Fibroblast of the conjunctiva (primary cell): Measurements from ENCODE around the gene ARRDC4.

Source experiments
- DNase-seq: peaks from one replicate; pipeline ENCODE4 v3.0.0-alpha.2; 2010; ENCODE audit warnings: low read depth

ARRDC4 gene

GRCh38 chr15:97960364-97961066 is at the start of gene ARRDC4:
TSS of gene ARRDC4 (plus strand) at chr15:97960703. CDS start at chr15:97960862, 159 bp downstream.
- peak; percentile 100 for DNase-seq

DNA sequence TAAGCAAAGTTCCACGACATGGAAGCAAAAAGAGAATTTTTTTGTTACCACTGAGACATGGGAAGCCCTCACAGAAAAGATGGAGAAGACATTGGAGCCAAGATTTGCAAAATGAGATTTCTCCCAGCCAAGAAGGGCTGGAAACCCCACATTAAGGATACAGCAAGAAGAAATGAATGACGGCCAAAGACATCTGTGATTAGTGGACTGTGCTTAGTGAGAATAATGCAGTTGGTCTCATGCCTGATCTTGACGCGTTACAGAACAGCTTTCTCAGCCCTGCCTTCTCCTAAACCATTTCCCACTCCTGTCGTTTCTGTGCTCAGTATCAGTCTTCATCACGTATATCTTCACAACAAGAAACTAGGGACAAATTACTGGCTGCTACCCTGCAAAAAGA is 45.8 kb upstream of the ARRDC4 start:
- DNase-seq: no peak

- no peak for DNase-seq
Observed at GRCh38 chr15:97915261-97915660, 45.2 kb upstream of the ARRDC4 start.

- DNase-seq: no peak
Observed at GRCh38 chr15:97921296-97921865, 39.1 kb upstream of the ARRDC4 start.

DNA sequence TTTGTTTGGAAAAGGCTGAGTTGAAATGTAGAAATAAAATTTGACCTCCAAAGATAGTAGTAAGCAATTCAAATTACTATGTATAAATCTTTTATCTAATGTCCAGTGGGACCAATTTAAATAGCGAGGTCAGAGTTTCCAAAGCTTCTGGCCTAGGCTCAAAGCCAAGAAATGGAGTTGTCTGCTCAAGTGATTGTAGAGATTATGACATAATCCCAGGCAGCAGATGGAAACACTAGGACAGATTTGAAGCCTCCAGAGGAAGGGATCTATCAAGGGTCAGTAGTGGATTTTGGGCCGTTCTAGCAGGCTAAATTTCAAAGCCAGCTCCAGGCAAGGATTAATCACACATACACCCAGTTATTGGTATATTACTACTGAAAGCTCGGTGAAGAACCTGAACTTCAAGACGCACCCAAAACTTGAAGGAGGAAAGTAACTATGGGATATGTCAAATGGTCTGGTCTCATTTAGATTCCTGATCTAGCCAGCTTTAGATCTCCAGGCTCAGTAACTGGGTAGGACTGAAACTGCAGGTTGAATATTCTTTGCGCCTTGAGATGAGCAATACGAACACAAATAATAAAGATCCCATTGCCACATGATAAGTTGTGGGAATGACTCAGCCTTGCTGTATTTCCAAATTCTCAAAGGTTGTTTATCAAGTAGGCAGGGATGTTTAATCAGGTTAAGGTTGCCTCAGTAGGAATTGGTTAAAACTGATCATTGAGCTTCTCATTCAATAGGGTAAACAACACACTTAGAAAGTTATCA is 30.9 kb upstream of the ARRDC4 start:
- DNase-seq: no peak

DNA sequence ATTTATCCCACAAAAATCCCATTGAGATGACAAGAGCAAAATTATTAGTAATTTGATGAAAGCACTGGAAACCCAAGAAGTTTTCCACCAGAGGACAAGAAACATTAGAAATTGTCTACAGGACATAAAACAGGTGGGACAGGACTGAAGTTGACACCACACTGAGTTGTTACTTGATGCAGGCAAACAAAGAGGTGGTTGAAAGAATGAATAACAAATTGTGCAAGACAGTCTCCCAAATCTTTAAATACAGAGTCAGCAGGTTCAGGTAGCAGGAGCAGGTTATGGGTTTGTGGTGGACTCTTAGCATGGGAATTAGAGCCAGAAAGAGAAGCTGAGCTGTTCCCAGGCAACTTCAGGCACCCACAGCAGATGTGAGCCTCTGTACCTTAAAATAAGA is 30.3 kb upstream of the ARRDC4 start:
- no peak for DNase-seq

DNA sequence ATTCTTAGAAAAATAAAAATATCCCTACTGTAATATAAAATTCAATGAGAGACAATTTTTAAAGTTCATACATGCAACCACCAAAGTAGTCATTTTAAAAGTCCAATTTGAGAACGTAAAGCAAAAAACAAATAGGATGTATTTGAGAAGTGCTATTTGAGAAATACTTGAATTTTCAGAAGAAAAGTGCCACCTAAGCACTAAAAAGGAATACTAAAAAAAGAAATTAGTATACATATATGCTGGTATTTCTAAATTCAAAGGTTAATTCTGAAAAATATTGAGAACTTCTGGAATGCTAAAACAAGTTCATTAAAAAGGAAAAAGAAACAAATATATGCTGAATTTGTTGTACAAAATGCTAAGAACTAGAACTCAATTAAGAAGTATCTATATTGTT is 29.2 kb upstream of the ARRDC4 start:
- DNase-seq: no peak

GRCh38 chr15:97933589-97933988 is 26.9 kb upstream of the ARRDC4 start:
- DNase-seq: no peak

DNA sequence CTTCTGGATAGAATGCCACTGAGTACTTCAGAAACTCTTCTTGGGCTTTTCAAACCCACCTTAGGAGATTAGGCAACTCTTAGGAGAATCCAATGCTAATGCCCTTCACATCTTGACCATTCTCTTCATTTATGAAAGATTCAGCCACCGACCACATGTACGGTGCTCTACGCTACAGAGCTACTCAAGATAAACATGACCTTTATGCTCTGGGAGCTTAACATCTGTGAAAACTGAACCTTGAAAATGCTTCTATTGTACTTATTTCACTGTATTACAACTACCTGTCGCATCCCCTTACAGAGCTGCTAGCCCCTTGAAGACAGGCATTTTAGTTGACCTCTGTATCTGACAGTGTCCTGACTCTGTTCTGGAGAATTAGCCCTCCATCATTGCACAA is 19.5 kb upstream of the ARRDC4 start:
- DNase-seq: no peak

- no peak for DNase-seq
Observed at GRCh38 chr15:97941572-97941971, 18.9 kb upstream of the ARRDC4 start.

DNA sequence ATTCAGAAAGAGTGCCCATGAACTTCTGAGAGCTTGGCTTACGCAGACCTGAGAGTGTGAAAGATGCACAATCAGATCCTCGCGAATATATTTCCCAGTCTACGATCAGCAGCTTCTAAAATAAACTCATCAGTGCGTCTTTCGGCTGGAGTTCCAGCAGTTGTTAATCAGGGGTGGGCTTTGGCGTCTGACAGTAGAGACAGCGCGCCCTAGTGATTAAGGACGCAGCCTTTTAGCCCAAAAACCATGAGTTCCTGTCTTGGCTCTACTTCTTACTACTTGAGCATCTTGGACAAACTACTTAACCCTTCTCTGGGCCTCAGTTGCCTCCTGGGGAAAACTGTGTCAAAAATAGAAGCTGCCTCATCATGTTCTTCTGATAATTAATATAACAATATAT is 15.8 kb upstream of the ARRDC4 start:
- DNase-seq: no peak

DNA sequence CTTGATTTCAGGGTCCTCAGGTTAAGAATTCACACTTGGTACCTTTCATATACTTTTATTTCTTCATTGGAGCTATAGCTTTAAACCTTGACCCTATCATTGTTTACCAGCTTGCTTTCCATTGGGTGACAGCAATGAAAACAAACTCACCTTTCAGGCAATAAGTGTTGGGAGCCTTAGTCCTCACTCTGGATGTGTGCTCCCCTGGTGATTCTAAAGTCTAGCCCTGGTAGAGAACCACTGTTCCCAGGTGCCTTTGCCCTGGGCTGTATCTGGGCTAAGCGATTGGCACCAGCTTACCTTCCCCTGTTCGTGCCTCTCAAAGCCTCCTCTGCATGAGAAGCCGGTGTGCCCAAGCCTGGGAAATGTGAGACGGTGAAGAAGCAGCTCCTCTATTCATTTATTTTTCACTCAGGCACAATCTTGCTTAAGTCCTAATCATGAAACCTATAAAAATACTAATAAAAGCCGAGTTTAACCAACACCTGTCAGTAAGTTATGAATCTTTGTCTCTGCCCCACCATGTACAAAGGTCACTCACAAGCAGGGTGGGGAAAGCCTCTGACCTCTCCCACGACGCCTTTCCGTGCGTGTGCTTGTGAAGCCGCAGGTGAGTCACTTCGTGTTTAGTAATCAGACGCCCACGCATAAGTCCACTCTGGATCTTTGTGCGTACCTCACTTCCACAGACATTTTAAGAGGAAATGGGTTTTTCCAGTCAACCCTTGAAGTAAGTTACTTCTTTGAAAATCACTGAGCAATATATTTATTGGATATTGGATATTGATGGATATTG is 12.8 kb upstream of the ARRDC4 start:
- no peak for DNase-seq

DNA sequence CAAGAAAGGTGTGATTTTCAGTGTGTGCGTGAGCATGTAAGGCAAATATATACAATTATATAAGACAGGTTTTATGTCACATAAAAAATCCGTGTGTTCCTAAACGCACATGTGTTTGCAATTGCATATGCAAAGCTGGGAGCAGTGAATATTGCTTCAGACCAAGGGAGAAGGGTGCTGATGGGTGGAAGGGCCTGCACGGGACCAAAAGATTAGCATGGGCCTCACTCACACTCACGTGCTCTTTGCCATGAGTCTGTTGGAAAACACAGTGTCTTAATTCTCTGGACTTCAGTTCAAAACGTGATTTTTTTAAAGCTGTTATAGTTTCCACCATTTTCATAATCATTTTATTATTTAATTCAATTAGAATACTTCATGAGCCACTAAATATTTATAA is 7.2 kb upstream of the ARRDC4 start:
- no peak for DNase-seq

DNA sequence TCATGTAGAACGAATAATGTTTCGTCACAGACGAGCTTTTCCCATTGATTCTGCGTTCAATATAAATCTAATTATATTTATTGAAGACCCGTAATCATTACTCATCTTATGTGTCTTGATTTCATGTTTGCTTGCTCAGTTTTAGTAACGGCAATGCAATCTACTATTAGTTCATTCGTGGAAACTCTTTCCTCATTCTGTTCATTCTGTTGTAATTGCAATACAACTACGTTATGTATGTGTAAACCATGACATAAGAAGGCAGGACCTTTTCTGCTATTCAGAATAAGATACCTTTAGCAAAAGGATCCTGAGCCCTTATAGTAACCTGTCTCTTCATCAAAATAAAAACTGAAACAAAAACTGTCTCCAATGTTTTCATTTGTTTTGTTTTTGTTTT is 6.8 kb upstream of the ARRDC4 start:
- no peak for DNase-seq

DNA sequence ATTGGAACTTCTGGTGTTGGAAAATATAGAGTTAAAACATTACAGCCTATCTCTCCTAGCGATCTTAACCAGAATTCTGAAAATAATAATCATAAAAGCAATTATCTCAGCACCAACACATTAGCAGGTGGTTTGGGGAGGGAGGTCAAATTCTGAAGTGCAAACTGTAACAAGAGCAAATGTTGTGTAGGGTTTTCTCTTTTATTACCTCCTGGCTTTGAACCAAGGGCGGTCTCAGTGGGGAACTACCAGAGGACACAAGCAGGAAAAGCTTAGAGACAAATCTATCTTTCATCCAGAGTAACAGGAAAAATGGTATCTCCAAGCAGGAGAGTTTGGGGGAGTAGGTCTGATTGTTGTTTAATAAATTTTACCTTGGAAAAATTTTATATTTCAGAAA is 5.5 kb upstream of the ARRDC4 start:
- no peak for DNase-seq

DNA sequence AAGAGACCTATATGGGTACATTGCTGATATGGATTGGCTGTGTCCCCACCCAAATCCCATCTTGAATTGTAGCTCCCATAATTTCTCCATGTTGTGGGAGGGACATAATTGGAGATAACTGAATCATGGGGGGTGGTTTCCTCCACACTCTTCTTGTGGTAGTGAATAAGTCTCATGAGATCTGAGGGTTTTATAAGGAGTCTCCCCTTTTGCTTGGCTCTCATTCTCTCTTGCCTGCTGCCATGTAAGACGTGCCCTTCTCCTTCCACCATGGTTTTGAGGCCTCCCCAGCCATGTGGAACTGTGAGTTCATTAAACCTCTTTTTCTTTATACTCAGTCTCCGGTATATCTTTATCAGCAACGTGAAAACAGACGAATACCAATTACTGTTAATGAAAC is 5.0 kb upstream of the ARRDC4 start:
- DNase-seq: no peak

DNA sequence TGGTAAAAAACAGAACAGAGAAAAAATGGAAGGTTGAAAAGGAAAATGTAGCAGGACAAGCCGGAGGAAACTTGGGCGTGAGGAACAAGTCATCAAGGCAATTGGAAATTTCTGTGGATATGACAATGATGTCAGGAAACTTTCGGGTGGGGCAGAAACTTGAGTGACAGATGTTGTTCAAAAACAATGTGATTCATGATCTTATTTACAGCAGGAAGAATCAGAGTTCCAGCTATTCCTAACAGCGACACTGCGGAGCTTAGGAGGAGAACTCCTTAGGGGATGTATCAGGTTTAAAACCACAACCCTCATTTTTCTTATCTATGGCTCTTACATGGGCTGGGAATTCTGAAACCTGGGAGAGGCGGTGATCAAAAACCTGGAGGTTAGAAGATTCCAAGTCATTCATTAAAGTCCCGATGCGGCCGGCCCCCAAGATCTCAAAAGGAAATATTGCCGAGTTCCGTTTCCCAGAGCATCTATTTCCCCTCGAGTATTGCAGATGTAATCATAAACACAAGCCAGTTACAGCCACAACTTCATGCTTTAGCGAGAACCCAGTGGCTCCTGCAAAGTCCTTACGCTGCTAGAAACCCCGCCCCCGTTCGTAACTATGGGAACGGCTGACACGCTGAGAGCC is 659 bp upstream of the ARRDC4 start:
- DNase-seq: no peak

DNA sequence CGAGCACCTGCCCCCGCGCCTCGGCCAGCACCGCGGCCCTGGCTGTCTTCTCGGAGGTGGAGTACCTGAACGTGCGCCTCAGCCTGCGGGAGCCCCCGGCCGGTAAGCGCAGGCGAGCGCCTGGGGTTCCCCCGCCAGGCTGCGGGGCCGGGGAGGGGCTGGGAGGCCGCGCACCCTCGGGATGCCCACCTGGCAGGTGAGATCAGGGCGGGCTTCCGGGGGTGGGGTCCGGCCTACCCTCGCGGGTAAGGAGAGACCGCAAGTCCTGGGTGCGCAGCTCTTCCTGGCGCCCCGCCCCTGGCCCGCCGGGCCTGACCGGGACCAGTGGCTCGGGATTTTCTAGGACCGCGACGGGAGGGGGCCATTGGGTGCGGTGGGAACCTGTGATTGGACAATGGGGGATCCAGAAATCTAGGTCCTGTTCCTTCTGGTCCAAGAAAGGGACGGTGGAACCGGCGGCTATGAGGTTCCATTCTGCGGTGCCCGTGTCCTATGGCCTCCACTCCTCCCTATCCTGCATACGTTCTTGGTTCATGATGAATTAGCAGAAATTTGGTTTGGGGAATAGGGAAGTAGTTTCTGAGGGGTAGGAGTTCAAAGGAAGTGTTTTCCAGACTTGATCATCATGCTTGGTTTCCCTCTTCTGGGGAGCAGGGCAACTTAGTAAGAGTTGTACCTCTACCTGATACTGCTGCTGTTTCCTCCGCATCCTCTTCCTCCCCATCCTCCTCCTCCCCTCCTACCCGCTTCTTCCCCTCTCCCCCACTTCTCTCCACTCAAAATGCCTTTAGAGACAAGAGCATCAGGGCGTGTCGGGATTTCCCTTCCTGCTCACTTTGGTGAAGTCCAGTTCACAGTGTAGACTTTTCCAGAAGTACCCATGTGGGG is 808 bp downstream of the ARRDC4 start:
- no peak for DNase-seq

DNA sequence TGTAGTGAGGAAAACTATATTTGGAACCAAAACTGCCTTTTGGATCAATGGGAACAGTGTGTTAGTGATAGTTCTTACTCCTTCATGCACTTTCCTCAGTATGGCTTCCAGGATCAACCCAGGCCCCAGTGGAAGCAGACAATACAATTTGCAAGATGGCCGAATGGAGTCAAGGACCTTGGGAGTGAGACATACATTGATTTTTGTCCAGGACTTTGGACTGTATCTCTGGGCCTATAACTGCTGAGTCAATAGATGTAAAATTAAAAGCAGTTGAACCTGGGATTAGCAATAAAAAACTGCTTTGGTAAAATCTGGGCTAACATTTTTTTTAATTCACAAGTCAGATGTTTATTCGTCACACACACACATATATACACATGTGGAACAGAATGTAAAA is 1.8 kb downstream of the ARRDC4 start:
- DNase-seq: no peak

DNA sequence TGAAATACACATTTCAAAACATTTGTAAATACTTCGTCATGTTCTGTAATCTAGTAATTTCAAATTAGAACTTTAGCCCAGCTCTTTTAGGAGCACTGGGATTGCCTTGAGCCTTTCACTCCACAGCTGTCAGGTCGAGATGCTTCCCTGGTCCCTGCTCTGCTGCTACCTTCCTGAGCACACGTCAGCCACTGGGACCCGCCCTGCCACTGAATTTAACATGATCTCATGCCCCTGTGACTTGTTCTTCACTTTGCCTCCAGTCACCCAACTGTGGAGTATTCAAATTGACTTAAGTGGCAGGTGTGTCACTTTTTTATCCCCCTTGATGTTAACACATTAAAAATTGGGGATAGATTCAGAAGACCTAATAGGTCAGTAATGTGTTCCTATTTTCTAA is 3.3 kb downstream of the ARRDC4 start:
- no peak for DNase-seq

DNA sequence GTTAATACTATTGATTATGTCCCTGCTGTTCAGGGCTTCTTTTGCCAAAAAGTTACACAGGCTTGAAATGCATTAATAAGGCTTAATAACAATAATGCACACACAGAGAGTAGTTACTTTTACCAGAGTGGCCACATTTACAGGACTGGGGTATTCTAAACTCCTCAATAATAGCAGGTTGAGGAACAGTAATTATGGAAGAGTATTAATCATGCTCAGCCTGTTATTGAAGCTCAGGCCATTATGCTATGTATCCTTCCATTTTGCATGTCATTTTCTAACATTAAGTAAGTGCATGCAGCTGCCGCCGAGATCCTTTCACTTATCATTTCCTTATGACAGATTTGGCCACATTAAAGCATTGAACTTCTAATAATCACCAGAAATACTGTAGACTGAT is 5.7 kb downstream of the ARRDC4 start:
- no peak for DNase-seq
